CD4-positive, alpha-beta T cell (primary cell): ENCODE measurements around the gene CDH6. TPM values are rescaled to one million over a fixed set of nuclear protein-coding genes. Genes with fewer than 3 reads are reported as not detected.

Experiments used
- ATAC-seq: fragments of 200-7000 bp; cut with Tn5 transposase; one replicate; pipeline ENCODE4 v1.10.0; 2022; ENCODE audit warnings: mild to moderate bottlenecking; ENCODE audit not compliant: poor library complexity
- CTCF ChIA-PET: fragments of 350-600 bp; sonication (Branson Sonifier 250); formaldehyde crosslinking; loops from one replicate; lab custom pipeline; 2021; ENCODE audit warnings: antibody characterized with exemption, inconsistent platforms; lab: Charles Lee
- POLR2A ChIA-PET: fragments of 350-600 bp; sonication (Branson Sonifier 250); formaldehyde crosslinking; loops from one replicate; lab custom pipeline; 2021; ENCODE audit warnings: antibody characterized with exemption, inconsistent platforms; lab: Charles Lee
- DNase-seq, 14 experiments: peaks; one replicate each; pipeline ENCODE4 v3.0.0-alpha.2; 2013 to 2020; ENCODE audit warnings: mixed read lengths in 2 of 14
- H3K27ac ChIP-seq, 2 donors: one replicate each; pipeline versions ENCODE4 v1.5.1 to v1.7.0; 2013; ENCODE audit warnings: low read length in 2 of 2, low read depth in 1 of 2, mild to moderate bottlenecking in 1 of 2
- H3K27me3 ChIP-seq, 2 experiments: 1 replicate in 1 of 2; 2 replicates in 1 of 2; pipeline versions ENCODE4 v1.6.1 to v1.7.0; 2013; ENCODE audit warnings: low read length in 2 of 2, control low read depth in 1 of 2, mild to moderate bottlenecking in 1 of 2, moderate library complexity in 1 of 2; ENCODE audit not compliant: insufficient read depth in 2 of 2, control insufficient read depth in 1 of 2
- H3K36me3 ChIP-seq: one replicate; pipeline ENCODE4 v1.6.1; 2013; ENCODE audit warnings: low read length, control low read depth; ENCODE audit not compliant: insufficient read depth
- H3K4me1 ChIP-seq: one replicate; pipeline ENCODE4 v1.6.1; 2013; ENCODE audit warnings: low read length, control low read depth; ENCODE audit not compliant: insufficient read depth
- H3K4me3 ChIP-seq: one replicate; pipeline ENCODE4 v1.5.1; 2013; ENCODE audit warnings: mild to moderate bottlenecking, low read length, moderate library complexity
- H3K9me3 ChIP-seq, 2 experiments: 1 replicate in 1 of 2; 2 replicates in 1 of 2; pipeline versions ENCODE4 v1.6.1 to v1.7.0; 2013; ENCODE audit warnings: low read length in 2 of 2, mild to moderate bottlenecking in 2 of 2, control low read depth in 1 of 2, moderate library complexity in 1 of 2; ENCODE audit not compliant: control insufficient read depth in 1 of 2, insufficient read depth in 1 of 2
- H3K27ac Mint-ChIP-seq: one replicate; pipeline ENCODE4 v1.8.0; 2020; ENCODE audit warnings: mixed read lengths
- H3K27me3 Mint-ChIP-seq: one replicate; pipeline ENCODE4 v1.8.0; 2021; ENCODE audit warnings: mixed read lengths
- H3K36me3 Mint-ChIP-seq: one replicate; pipeline ENCODE4 v1.8.0; 2021; ENCODE audit warnings: low read depth, mixed read lengths
- H3K4me1 Mint-ChIP-seq: one replicate; pipeline ENCODE4 v1.8.0; 2021; ENCODE audit warnings: low read depth, mixed read lengths
- H3K4me3 Mint-ChIP-seq: one replicate; pipeline ENCODE4 v1.8.0; 2020; ENCODE audit warnings: mild to moderate bottlenecking, mixed read lengths
- H3K9me3 Mint-ChIP-seq: one replicate; pipeline ENCODE4 v1.8.0; 2020; ENCODE audit warnings: mixed read lengths
- CTCF ChIP-seq: fragments of 200-600 bp; IDR thresholded peaks from one replicate; pipeline ENCODE4 v1.8.0; 2022; ENCODE audit warnings: antibody characterized with exemption, mild to moderate bottlenecking
- intact Hi-C, 2 experiments: fragments of 100-400 bp; cut with DNase I in 1 of 2; cut with micrococcal nuclease in 1 of 2; formaldehyde crosslinking; loops; one replicate each; pipeline versions ENCODE4 v1.15.1 to v1.9.0; 2023 to 2025; cut with DNase I, micrococcal nuclease
- total RNA-seq, 174 experiments: library from RNA in 2 of 174; stranded (reverse) in 2 of 174; gene quantifications; one replicate each; pipeline ENCODE4 v1.2.3 and lab custom pipeline; 2021 to 2026

The CDH6 gene
- total RNA-seq, 2 experiments from 2014 or later: not detected

- no peak overlapping the region for H3K27ac ChIP-seq
These were observed 24.1 kb upstream of the CDH6 start for GRCh38 chr5:31169379-31169778.

DNA sequence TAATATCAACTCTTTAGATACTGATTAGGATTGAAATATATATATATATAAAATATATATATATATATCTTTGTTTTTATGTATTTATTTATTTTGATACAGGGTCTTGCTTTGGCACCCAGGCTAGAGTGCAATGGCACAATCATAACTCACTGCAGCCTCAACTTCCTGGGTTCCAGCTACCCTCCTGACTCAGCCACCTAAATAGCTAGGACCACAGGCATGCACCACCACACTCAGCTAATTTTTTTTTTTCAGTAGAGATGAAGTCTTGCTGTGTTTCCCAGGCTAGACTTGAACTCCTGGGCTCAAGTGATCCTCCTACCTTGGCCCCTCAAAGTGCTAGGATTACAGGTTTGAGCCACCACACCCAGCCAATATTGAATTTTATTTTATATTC is 20.6 kb upstream of the CDH6 start:
- Histone ChIP-seq H3K9me3 (no peaks in the 10 kb centered on the region), H3K4me1 (no peaks in the 10 kb centered on the region), H3K36me3 (no peaks in the 10 kb centered on the region), H3K27ac (no peak overlapping the region), H3K27me3 (no peaks in the 10 kb centered on the region), H3K4me3 (no peak overlapping the region)
- intact Hi-C loops: no loop called here
- Mint-ChIP-seq H3K4me3 (no peak overlapping the region), H3K4me1 (no peaks in the 10 kb centered on the region), H3K27me3 (peaks cover under 1% of the 10 kb centered on the region), H3K36me3 (no peaks in the 10 kb centered on the region), H3K9me3 (no peaks in the 10 kb centered on the region), H3K27ac (no peak overlapping the region)
- ATAC-seq (no peak), DNase-seq (no peak)
- POLR2A ChIA-PET: no interaction called here
- CTCF ChIA-PET: no interaction called here
- no peak for TF ChIP-seq CTCF

More at GRCh38 chr5:31169379-31169778, 24.1 kb upstream of the CDH6 start:
- Histone ChIP-seq H3K4me3 (no peak overlapping the region), H3K9me3 (no peaks in the 10 kb centered on the region), H3K4me1 (no peaks in the 10 kb centered on the region), H3K27me3 (no peaks in the 10 kb centered on the region), H3K36me3 (no peaks in the 10 kb centered on the region)
- Mint-ChIP-seq H3K27me3 (no peaks in the 10 kb centered on the region), H3K27ac (no peak overlapping the region), H3K4me1 (no peaks in the 10 kb centered on the region), H3K9me3 (no peaks in the 10 kb centered on the region), H3K4me3 (no peak overlapping the region), H3K36me3 (no peaks in the 10 kb centered on the region)
- CTCF ChIA-PET: interaction anchor here (1.4 kb wide), 1 partner anchor 17 kb away, joined by 3 read pairs; no protein-coding TSS in a partner anchor
- ATAC-seq: no peak
- intact Hi-C loops: no loop called here
- no peak for DNase-seq
- no peak for TF ChIP-seq CTCF
- POLR2A ChIA-PET: no interaction called here

- CTCF ChIA-PET: no interaction called here
- POLR2A ChIA-PET: no interaction called here
- ATAC-seq: no peak
- Mint-ChIP-seq H3K9me3 (no peaks in the 10 kb centered on the region), H3K27ac (no peak overlapping the region), H3K36me3 (no peaks in the 10 kb centered on the region), H3K27me3 (peaks cover 4% of the 10 kb centered on the region), H3K4me1 (no peaks in the 10 kb centered on the region), H3K4me3 (no peak overlapping the region)
- intact Hi-C loops: no loop called here
- no peak overlapping the region for H3K4me3 ChIP-seq
- DNase-seq: no peak
- no peak for TF ChIP-seq CTCF
- no peaks in the 10 kb centered on the region for H3K36me3 ChIP-seq
- no peaks in the 10 kb centered on the region for H3K4me1 ChIP-seq
- no peaks in the 10 kb centered on the region for H3K27me3 ChIP-seq
- no peak overlapping the region for H3K27ac ChIP-seq
- no peaks in the 10 kb centered on the region for H3K9me3 ChIP-seq
These were observed 19.9 kb upstream of the CDH6 start for GRCh38 chr5:31173614-31174013.
